ENCODE results near the gene TBCK.
"Not testable (repeated sequence)": the region's sequence is repeated elsewhere in the genome, so short reads cannot be mapped to it uniquely, and the experiment has no call there.

The TBCK gene

DNA sequence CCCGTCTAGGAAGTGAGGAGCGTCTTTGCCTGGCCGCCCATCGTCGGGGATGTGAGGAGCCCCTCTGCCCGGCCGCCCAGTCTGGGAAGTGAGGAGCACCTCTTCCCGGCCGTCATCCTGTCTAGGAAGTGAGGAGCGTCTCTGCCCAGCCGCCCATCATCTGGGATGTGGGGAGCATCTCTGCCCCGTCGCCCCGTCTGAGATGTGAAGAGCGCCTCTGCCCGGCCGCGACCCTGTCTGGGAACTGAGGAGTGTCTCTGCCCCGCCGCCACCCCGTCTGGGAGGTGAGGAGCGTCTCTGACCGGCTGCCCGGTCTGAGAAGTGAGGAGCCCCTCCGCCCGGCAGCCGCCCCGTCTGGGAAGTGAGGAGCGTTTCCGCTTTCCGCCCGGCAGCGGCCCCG is 5.2 kb upstream of the TBCK start:
- DNase-seq = not testable (repeated sequence)

- DNase-seq = no peak
Measured at GRCh38 chr4:106320235-106320634, 4.2 kb upstream of the TBCK start.

GRCh38 chr4:106318511-106318910 is 2.5 kb upstream of the TBCK start:
- no peak for DNase-seq

DNA sequence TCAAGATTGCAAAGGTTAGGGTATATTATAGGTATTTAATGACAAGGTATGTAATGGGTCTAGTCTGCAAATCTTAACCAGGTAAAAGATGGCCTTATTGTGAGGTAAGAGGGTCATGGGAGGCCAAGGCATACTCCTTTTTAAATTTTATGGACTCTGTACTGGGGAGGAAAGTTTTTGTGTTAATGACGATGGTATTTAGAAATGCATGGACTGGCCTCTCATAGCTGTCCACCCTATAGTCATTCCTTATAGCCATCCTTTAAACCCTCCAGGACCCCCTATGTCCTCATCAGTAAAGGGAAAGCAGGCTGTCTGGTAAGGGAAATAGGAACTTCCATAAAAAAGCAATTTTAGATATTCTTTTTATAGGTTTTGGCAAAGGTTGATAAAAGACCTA is 1.8 kb upstream of the TBCK start:
- no peak for DNase-seq

DNA sequence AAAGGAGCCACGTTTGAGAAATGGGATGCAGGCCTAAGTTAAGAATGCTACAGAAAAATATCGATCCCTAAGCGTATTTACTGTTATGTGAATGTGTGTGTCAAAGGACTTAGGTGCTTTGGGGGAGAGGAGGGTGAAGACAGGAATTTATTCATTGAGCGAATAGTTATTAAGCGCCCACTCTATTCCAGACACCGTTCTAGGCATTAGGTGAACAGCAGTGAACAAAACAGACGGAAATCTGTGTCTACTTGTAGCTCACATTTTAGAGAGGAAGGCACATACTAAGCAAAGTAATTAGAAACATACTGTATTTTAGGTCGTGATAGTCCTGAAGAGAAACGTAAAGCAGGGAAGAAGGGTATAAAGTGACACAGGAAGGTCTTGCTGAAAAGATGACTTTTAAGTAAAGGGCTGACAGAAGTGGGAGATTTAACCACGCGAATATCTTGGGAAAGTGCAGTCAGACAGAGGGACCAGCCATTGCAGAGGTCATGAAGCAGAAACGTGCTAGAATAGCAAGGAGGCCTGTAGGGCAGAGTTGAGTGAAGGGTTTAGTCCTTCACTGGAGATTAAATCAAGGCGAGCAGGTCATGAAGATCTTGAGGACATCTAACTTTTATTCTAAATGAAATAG is 882 bp upstream of the TBCK start:
- no peak for DNase-seq

DNA sequence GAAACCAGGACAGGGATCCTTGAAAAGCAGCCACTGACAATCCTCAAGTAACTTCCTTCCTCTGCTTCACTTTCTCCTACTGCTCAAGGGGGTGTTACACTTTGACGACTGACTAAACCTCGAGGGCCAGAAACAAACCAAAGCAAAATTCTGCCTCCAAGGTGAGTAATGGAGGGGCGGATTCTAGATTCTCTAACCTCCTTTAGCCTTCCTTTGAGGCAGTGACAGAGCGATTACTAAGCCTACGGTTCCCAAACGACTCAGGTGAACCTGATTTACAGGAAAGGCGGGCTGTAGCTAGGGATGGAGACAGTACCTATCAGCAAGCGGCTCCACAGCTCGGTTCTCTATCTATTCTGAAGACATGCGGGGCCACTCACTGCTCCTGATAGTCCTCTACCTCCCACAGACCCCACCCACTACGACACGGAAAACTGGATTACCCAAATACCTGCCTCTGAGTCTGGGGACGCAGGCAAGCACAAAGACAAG is 487 bp downstream of the TBCK start:
- peak in 1 of 2 donors; percentile 56 for DNase-seq

GRCh38 chr4:106314960-106315359 is 1.0 kb downstream of the TBCK start:
- DNase-seq = peak in 1 of 2 donors; percentile 12

DNA sequence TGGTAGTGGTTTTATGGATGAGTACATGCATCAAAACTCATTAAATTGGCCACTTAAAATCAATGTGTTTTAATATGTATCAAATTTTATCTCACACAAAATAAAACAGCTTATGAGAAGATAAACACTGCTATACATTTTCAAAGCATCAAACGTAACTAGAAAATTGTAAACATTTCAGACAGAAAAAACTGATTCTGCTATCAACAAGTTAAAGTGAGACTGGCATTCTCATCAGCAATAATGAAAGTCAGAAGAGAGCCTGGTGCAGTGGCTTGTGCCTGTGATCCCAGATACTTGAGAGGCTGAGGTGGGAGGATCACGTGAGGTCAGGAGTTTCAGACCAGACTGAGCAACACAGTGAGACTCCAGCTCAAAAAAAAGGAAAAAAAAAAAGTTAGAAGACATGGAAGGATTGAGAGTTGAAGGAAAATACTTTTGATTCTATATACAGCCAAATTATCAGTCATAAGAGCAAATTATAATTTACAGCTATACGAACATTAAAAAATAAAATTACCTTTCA is 2.9 kb downstream of the TBCK start:
- DNase-seq = no peak

- DNase-seq = no peak
Measured at GRCh38 chr4:106312377-106312776, 3.6 kb downstream of the TBCK start.

- no peak for DNase-seq
Measured at GRCh38 chr4:106306561-106306960, 9.4 kb downstream of the TBCK start.

- DNase-seq = no peak
Measured at GRCh38 chr4:106305435-106306055, 10.5 kb downstream of the TBCK start.

DNA sequence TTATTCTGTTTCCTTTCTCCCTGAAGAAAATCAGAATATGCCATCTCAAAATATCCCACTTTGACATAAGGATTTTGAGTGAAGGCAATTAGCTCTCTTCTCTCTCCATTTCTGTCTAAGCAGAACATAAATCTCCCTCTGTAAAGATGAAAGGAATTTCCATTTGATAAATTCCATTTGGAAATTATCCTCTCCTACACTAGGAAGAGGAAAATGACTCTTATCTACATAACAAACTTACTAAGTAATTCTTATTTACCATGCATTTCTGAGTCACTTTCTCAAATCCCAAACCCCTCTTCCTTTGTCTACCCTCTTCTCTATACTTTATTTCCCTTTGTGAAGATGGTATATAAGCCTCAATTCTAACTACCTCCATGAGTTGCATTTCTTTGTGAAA is 11.4 kb downstream of the TBCK start:
- no peak for DNase-seq

GRCh38 chr4:106303548-106304281 is 12.3 kb downstream of the TBCK start:
- no peak for DNase-seq

DNA sequence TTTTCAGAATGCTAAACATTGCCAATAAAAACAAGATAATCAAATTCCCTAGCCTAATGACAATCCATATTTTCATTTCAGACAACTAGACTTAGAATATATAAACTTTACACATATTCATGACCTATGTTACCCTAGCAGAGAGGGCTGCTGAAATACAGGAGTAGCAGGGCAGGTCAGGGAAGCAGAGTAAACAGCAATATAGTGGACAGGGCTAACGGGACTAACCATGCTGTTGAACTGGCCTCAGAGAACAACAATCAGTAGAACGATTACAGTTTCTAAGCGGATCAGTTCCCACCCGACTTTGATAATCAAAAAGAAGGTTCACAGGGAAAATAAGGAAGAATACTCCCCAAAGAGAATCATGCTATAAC is 14.0 kb downstream of the TBCK start:
- DNase-seq = no peak

GRCh38 chr4:106301393-106302061 is 14.5 kb downstream of the TBCK start:
- DNase-seq = no peak

GRCh38 chr4:106299977-106300376 is 16.0 kb downstream of the TBCK start:
- DNase-seq = no peak

GRCh38 chr4:106297245-106298035 is 18.6 kb downstream of the TBCK start:
- no peak for DNase-seq

GRCh38 chr4:106294062-106294461 is 21.9 kb downstream of the TBCK start:
- DNase-seq = no peak

- no peak for DNase-seq
Measured at GRCh38 chr4:106291678-106292077, 24.3 kb downstream of the TBCK start.

DNA sequence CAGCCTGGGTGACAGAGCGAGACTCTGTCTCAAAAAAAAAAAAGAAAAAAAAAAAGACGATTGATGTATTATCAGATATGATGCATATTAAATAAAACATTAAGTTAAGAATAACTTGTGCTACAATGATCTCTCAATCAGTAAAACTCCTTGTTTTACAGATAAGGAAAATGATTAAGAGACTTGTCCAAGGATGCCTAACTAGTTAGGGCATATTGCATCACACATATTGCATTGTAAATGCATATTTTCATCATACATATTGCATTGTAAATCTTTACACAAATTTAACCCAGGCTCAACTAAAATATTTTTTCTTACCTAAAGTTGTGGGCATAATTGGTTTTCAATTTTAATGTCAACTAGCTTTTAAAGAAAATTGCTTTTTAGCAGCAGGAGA is 26.3 kb downstream of the TBCK start:
- DNase-seq = no peak

GRCh38 chr4:106287353-106287969 is 28.5 kb downstream of the TBCK start:
- DNase-seq = no peak

GRCh38 chr4:106286611-106287010 is 29.4 kb downstream of the TBCK start:
- DNase-seq = no peak
